Activated CD4-positive, alpha-beta T cell treated with anti-CD3 and anti-CD28 coated beads, Interleukin-2, amount 10 ng/mL, durations not matched to agents 7 days and 5 days (primary cell): ENCODE results near the gene LHX4. TPM values are rescaled to one million over a fixed set of nuclear protein-coding genes. Genes with fewer than 3 reads are reported as not detected.

Source experiments
- CTCF ChIA-PET: fragments of 350-600 bp; sonication (Branson Sonifier 250); formaldehyde crosslinking; loops from one replicate; lab custom pipeline; 2021; ENCODE audit warnings: antibody characterized with exemption; lab: Charles Lee
- POLR2A ChIA-PET: fragments of 350-600 bp; sonication (Branson Sonifier 250); formaldehyde crosslinking; loops from one replicate; lab custom pipeline; 2021; ENCODE audit warnings: antibody characterized with exemption; lab: Charles Lee
- DNase-seq: peaks from one replicate; pipeline ENCODE4 v3.0.0-alpha.2; 2020
- H3K27ac Mint-ChIP-seq: one replicate; pipeline ENCODE4 v1.8.0; 2021; ENCODE audit warnings: mild to moderate bottlenecking, moderate library complexity, mixed read lengths
- H3K27me3 Mint-ChIP-seq: one replicate; pipeline ENCODE4 v1.8.0; 2021; ENCODE audit warnings: mixed read lengths
- H3K36me3 Mint-ChIP-seq: one replicate; pipeline ENCODE4 v1.8.0; 2021; ENCODE audit warnings: low read depth, mixed read lengths
- H3K4me1 Mint-ChIP-seq: one replicate; pipeline ENCODE4 v1.8.0; 2021; ENCODE audit warnings: mixed read lengths
- H3K4me3 Mint-ChIP-seq: one replicate; pipeline ENCODE4 v1.8.0; 2021; ENCODE audit warnings: mild to moderate bottlenecking, moderate library complexity, mixed read lengths
- H3K9me3 Mint-ChIP-seq: one replicate; pipeline ENCODE4 v1.8.0; 2021; ENCODE audit warnings: mixed read lengths
- total RNA-seq, 2 experiments: library from RNA; stranded (reverse); gene quantifications; one replicate each; pipeline ENCODE4 v1.2.3, GENCODE V29; 2021

The LHX4 gene
- total RNA-seq, 2 experiments from 2014 or later, result not detected

DNA sequence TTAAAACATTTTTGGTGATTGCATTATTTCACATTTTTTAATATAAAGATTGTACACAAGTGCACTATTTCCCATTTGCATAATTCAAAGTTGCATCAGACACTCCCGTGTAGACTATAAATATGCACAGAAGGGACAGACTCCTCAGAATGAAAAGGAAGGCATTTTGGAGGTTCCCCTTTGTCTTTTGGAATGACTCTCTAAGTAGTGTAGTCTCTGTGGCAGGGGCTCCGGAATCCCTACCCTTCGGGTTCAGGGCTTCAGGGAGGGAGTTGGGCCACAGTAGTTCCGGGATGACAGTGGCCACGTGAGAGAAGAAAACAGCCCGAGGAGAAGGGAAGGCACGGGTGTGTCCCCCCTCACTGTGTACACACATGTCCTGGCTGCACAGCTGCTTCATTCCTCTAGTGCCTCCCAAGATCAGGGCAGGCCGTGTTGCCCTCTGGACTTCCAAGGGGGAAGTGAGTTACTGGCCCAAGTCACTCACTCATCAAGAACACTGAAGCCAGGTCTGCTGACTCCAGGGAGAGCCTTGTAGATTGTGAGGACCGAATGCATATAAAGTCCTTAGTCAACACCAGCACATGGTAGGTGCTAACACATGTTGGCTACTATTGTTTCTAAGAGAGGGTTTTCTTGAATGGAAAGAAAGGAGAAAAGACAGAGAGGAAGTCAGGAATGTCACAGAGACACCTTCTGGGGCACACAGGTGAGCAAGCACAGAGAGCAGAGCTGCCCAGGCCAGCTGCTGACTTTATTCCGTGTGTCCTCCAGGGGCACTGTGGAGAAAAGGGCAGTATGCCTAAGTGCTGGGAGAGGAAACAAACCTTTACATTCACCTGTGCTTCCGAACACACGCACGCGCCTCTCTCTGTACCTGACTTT, 39.8 kb downstream of the LHX4 start:
- H3K4me3 Mint-ChIP-seq, result no peak overlapping the region
- no peaks in the 10 kb centered on the region for H3K4me1 Mint-ChIP-seq
- H3K36me3 Mint-ChIP-seq, result peaks cover 7% of the 10 kb centered on the region
- no peaks in the 10 kb centered on the region for H3K9me3 Mint-ChIP-seq
- H3K27ac Mint-ChIP-seq, result no peak overlapping the region
- no peaks in the 10 kb centered on the region for H3K27me3 Mint-ChIP-seq
- ChIA-PET CTCF (interaction anchor here (0.7 to 2.2 kb wide), 3 partner anchors 10 to 59 kb away, joined by 3 to 6 read pairs (median 3); no protein-coding TSS in a partner anchor), POLR2A (no interaction called here)
- DNase-seq, result no peak

DNA sequence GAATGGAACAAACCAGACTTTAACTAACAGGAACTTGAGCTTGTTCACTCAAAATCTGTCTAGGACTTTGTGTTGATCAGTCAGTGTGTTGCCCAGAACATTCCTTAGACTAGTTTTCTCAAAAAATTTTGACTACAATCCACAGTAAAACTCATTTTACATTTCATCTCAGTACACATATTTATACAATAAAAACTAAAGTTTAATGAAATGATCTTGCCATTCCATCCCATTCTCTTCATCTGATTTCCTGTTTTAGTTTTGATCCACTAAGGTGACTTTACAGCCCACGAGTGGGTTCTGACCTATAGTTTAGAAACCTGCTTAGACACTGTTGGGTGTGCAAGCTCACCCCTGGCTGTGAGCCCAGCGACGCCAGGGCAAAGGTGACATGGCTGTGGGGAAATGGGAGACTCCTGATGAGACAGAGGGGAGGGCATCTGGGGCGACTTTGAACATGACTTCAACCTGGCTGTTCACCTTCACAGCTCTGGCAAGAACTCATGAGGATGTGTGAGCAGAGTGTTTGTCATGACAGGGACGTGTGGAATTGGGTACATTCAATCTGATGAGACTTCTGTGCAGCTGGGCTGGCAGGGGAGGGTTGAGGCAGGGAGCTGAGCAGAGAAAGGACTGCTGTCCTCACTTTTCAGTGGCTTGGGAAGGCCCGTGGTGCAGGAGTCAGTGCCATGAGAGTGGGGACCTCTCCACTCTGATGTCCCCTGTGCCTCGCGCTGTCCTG, 40.6 kb downstream of the LHX4 start:
- DNase-seq, result no peak
- CTCF ChIA-PET, result interaction anchor here (0.7 to 2.2 kb wide), 3 partner anchors 10 to 59 kb away, joined by 3 to 6 read pairs (median 3); no protein-coding TSS in a partner anchor
- H3K4me1 Mint-ChIP-seq, result no peaks in the 10 kb centered on the region

DNA sequence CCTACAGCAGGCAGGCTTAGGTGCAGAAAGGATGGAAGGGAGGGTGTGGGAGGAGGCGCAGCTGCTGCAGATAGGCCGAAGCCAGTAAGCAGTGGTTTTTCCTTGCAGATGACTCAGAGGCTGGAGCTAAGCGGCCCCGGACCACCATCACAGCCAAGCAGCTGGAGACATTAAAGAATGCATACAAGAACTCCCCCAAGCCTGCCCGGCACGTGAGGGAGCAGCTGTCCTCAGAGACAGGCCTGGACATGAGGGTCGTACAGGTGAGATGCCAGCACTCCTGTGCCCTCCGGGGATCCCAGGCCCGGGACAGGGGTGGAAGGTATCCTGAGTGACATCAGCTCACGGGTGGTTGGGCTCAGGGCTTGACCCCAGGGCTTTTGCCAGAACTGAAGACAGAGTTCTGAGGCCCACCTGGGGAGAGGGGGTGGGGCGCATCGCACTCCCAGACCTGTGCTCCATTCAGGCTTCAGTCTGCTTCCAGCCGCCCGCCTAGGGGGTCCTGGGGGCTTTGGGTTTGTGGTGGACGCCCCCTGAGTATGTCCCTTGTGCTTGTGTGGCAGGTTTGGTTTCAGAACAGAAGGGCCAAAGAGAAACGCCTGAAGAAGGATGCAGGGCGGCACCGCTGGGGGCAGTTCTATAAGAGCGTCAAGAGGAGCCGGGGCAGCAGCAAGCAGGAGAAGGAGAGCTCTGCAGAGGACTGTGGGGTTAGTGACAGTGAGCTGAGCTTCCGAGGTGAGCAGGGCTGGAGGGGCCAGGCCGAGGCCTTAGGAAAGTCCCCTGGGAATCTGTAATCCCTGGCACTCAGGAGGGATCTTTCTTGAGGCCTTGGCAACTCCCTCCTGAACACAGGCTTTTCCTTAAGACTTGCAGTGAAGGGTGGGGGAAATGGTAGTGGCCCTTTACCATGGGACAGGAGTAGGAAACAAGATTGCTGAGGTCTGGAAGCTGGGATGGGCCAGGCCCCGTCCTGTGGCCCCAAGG, 41.5 kb downstream of the LHX4 start:
- H3K9me3 Mint-ChIP-seq, result no peaks in the 10 kb centered on the region
- no peak overlapping the region for H3K4me3 Mint-ChIP-seq
- CTCF ChIA-PET, result interaction anchor here (1.1 to 2.2 kb wide), 3 partner anchors 11 to 60 kb away, joined by 3 to 6 read pairs (median 3); no protein-coding TSS in a partner anchor
- no peaks in the 10 kb centered on the region for H3K27me3 Mint-ChIP-seq
- H3K27ac Mint-ChIP-seq, result no peak overlapping the region
- no peaks in the 10 kb centered on the region for H3K4me1 Mint-ChIP-seq
- peaks cover 13% of the 10 kb centered on the region for H3K36me3 Mint-ChIP-seq
- no peak for DNase-seq
- POLR2A ChIA-PET, result no interaction called here

More for the DNA sequence above, 40.6 kb downstream of the LHX4 start:
- Mint-ChIP-seq H3K27ac (no peak overlapping the region), H3K9me3 (no peaks in the 10 kb centered on the region), H3K27me3 (no peaks in the 10 kb centered on the region), H3K4me3 (no peak overlapping the region), H3K36me3 (peaks cover 10% of the 10 kb centered on the region)
- POLR2A ChIA-PET, result no interaction called here

DNA sequence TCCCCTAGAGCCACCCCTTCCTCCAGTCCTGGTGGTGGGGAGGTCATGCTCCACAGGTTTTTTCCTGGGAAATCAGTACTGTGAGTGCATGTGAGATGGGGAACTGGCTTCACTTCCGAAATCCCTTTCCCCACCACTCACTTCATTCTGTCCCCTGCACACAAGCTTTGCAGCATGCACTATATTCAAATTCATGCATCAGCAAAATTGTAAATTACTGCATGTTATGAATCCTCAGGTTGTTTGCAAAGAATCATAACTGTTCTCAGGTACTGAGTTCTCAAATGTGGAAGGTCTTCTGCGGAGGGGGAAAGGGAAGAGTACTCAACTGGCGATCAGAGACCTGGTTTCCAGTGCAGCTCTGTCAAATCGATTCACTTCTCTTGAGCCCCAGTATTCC, 42.3 kb downstream of the LHX4 start:
- ChIA-PET POLR2A (no interaction called here), CTCF (interaction anchor here (1.2 kb wide), 1 partner anchor 19 kb away, joined by 3 read pairs; no protein-coding TSS in a partner anchor)
- no peak for DNase-seq
- Mint-ChIP-seq H3K27me3 (no peaks in the 10 kb centered on the region), H3K4me1 (no peaks in the 10 kb centered on the region), H3K27ac (no peak overlapping the region), H3K36me3 (peaks cover 15% of the 10 kb centered on the region), H3K4me3 (no peak overlapping the region), H3K9me3 (no peaks in the 10 kb centered on the region)

DNA sequence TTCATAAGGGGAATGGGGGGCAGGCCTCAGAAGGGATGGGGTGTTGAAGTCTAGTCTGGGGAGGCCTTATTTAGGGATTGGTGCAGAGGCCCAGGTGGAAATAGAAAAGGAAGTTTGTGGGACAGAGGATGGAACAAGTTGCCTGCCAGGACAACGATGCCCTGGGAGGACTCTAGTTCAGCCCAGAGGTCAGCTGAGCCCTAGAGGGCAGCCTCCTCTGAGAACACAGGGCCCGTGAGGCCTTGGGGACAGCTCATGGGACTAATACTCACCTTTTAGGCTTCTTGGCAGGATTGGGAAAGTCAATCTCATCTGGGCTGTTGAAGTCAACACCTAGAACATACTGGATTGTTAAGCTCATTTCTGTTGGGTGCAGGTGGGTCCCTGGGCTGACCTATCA, 43.0 kb downstream of the LHX4 start:
- H3K4me1 Mint-ChIP-seq, result no peaks in the 10 kb centered on the region
- peaks cover 15% of the 10 kb centered on the region for H3K36me3 Mint-ChIP-seq
- POLR2A ChIA-PET, result no interaction called here

DNA sequence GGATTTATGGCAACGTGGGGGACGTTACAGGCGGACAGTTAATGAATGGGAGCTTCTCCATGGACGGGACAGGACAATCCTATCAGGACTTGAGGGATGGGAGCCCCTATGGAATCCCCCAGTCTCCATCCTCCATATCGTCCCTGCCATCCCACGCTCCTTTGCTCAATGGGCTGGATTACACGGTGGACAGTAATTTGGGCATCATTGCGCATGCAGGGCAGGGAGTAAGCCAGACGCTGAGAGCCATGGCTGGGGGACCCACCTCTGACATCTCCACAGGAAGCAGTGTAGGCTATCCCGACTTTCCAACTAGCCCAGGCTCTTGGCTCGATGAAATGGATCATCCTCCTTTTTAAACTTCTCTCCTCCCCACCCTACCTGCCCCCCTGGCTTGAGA, 44.2 kb downstream of the LHX4 start:
- Mint-ChIP-seq H3K36me3 (peaks cover 15% of the 10 kb centered on the region), H3K27ac (no peak overlapping the region), H3K4me1 (no peaks in the 10 kb centered on the region), H3K27me3 (no peaks in the 10 kb centered on the region), H3K4me3 (no peak overlapping the region), H3K9me3 (no peaks in the 10 kb centered on the region)
- ChIA-PET POLR2A (no interaction called here), CTCF (interaction anchor here (0.6 to 1.3 kb wide), 2 partner anchors 10 to 43 kb away, joined by 3 to 4 read pairs; no protein-coding TSS in a partner anchor)
- DNase-seq, result no peak

More for the DNA sequence above, 43.0 kb downstream of the LHX4 start:
- no peak overlapping the region for H3K4me3 Mint-ChIP-seq
- CTCF ChIA-PET, result interaction anchor here (1.3 kb wide), 1 partner anchor 11 kb away, joined by 4 read pairs; no protein-coding TSS in a partner anchor
- H3K9me3 Mint-ChIP-seq, result no peaks in the 10 kb centered on the region
- H3K27me3 Mint-ChIP-seq, result no peaks in the 10 kb centered on the region
- DNase-seq, result no peak
- no peak overlapping the region for H3K27ac Mint-ChIP-seq

DNA sequence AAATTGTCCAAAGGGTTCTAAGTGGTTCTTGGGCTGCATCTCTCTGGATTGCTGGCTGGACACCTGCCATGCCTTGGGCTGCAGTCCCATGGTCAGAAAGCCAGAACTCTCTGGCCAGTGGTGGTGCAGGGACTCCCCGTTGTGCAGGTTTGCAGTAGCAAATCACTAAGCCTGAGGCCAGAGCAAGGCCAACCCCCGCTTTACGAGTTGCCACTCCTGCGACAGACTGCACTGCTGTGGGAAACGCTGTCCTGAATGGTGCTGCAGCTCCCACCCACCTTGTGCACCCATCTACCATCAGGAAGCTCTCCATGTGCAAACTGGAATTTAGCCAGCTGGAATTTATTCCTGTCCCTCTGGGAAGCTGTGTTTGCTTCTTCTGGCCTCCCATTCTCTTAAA, 45.7 kb downstream of the LHX4 start:
- Mint-ChIP-seq H3K9me3 (no peaks in the 10 kb centered on the region), H3K27me3 (no peaks in the 10 kb centered on the region), H3K27ac (no peak overlapping the region), H3K36me3 (peaks cover 15% of the 10 kb centered on the region), H3K4me3 (no peak overlapping the region), H3K4me1 (no peaks in the 10 kb centered on the region)
- CTCF ChIA-PET, result no interaction called here
- POLR2A ChIA-PET, result no interaction called here
- DNase-seq, result no peak

DNA sequence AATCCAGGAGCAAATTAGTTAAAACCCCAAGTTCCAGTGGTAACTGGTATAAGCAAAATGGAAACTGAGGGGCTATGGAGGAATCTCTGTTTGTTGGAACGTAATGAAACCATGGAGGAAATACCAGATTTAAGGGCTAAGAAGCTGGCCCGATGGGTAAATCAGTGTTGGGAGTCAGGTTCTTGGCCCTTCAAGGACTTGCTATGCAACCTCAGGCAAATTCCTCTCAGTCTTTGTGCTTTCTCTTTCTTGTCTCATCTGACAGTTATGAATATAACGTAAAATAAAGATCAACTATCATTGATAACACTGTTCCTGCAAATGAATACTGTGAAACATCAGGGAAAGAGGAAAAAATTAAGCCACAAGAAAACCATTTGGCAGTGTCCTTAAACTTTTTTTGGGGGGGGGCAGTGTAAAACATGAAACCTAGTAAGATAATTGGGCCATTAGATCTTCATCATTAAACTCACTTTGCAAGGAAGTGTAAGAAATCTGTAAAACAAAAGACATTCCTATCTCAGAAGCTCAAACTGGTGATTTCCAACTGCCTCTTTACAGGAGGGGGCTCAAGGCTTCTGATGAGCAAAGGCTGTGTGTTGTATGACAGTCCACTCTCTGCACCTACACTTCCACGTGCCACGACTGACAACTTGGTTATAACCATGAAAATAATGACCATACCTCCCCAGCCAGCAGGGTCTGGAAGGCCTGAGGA, 47.6 kb downstream of the LHX4 start:
- DNase-seq, result no peak
- H3K27me3 Mint-ChIP-seq, result no peaks in the 10 kb centered on the region
- no peaks in the 10 kb centered on the region for H3K9me3 Mint-ChIP-seq
- no peak overlapping the region for H3K27ac Mint-ChIP-seq
- H3K36me3 Mint-ChIP-seq, result peaks cover 15% of the 10 kb centered on the region
- no peaks in the 10 kb centered on the region for H3K4me1 Mint-ChIP-seq
- ChIA-PET CTCF (interaction anchor here (0.8 to 1.3 kb wide), 2 partner anchors 8 to 10 kb away, joined by 3 read pairs; no protein-coding TSS in a partner anchor), POLR2A (no interaction called here)
- no peak overlapping the region for H3K4me3 Mint-ChIP-seq

DNA sequence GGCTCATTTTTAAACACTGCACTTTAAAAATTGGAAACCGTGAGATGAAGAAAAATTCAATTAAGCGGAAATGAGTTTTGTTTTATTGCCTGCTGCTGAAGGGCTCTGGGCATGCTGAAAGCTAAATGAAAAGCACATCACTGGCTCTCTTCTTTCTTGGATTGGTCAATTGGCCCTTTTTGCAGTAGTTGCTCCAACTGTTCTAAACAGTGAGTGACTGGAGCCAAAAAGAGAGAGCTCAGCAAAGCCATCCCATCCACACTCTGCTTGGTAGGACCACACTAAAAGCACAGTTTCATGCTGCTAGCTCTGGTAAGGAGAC, 48.1 kb downstream of the LHX4 start:
- DNase-seq, result no peak
- POLR2A ChIA-PET, result no interaction called here
- Mint-ChIP-seq H3K36me3 (peaks cover 15% of the 10 kb centered on the region), H3K4me1 (no peaks in the 10 kb centered on the region), H3K27ac (no peak overlapping the region), H3K27me3 (no peaks in the 10 kb centered on the region), H3K9me3 (no peaks in the 10 kb centered on the region), H3K4me3 (no peak overlapping the region)
- CTCF ChIA-PET, result no interaction called here

DNA sequence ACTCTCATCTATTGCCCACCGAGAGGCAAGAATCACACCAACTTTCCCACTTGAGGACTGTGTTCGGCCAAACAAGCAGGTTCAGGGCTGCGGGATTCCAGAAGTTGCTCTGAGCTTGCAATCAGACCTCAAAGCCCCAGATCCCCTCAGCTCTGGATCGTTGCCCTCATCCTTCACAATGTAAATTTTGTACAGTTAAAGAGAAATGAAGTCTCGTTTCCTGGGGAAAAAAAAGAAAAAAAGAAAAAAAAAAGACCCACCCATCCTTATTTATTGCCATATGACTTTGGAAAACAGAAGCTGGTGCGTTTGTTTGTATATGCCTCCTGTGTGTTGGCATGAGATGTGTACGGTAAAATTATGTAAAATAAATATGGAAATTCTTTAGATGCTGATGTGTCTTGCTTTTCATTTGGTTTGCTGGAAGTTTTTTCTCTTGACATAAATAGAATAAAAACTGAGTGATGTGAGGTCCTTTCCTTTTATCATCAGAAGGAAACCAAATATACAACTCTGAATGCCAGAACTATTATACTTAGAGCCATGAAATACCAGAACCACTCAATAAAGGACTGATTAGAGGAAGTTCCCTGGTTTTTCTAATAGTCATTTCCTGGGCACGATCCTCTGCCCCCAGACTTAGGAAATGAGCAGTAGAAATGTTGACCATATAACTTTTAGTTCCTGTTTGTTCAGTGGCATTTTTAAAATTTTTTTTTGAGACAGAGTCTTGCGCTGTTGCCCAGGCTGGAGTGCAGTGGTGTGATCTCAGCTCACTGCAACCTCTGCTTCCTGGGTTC, 48.7 kb downstream of the LHX4 start:
- no peaks in the 10 kb centered on the region for H3K9me3 Mint-ChIP-seq
- DNase-seq, result no peak
- no peaks in the 10 kb centered on the region for H3K27me3 Mint-ChIP-seq
- no peak overlapping the region for H3K4me3 Mint-ChIP-seq
- POLR2A ChIA-PET, result no interaction called here
- H3K27ac Mint-ChIP-seq, result no peak overlapping the region
- H3K36me3 Mint-ChIP-seq, result peaks cover 12% of the 10 kb centered on the region
- no peaks in the 10 kb centered on the region for H3K4me1 Mint-ChIP-seq
- CTCF ChIA-PET, result no interaction called here

DNA sequence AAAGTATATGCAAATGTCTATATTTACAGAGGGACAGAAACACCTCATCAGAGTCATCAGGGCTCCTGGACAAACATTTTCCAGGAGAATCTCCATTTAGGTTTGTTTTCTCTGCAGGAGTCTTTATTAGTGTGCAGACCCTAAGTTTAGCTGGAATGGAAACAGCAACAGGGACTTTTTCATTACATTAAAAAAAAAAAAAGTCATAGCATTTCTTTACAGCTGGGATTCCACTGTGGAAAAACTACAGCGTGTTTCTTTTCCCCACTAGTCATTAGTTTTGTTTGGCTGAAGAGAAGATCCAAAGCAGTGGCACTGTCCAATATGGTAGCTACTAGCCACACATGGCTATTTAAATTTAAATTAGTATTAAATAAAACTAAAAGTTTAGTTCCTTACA, 49.6 kb downstream of the LHX4 start:
- no peak for DNase-seq
- Mint-ChIP-seq H3K27ac (no peak overlapping the region), H3K4me3 (no peak overlapping the region), H3K36me3 (peaks cover 8% of the 10 kb centered on the region), H3K4me1 (no peaks in the 10 kb centered on the region), H3K27me3 (no peaks in the 10 kb centered on the region), H3K9me3 (no peaks in the 10 kb centered on the region)
- POLR2A ChIA-PET, result no interaction called here
- CTCF ChIA-PET, result interaction anchor here (0.6 to 0.9 kb wide), 2 partner anchors 26 to 133 kb away, joined by 3 read pairs; no protein-coding TSS in a partner anchor
